Liver (tissue), 9 donors: ENCODE data around the gene RAI2. TPM values are rescaled to one million over a fixed set of nuclear protein-coding genes. Genes with fewer than 3 reads are reported as not detected.
A peak's percentile ranks its signal among the peaks of the same experiment; 100 is the strongest.
"Not testable (repeated sequence)": the region's sequence is repeated elsewhere in the genome, so short reads cannot be mapped to it uniquely, and the experiment has no call there.

ENCODE experiments used
- DNase-seq: peaks from one replicate; pipeline ENCODE4 v3.0.0-alpha.2; 2017; ENCODE audit warnings: low spot score
- H3K27ac ChIP-seq, 2 donors: one replicate each; pipeline ENCODE4 v1.7.0; 2013; ENCODE audit warnings: inconsistent platforms in 2 of 2, low read length in 2 of 2, control low read depth in 1 of 2, low read depth in 1 of 2, mild to moderate bottlenecking in 1 of 2
- H3K27me3 ChIP-seq, 4 donors: one replicate each; pipeline versions ENCODE4 v1.6.1 to v1.7.0; 2013; ENCODE audit warnings: low read length in 3 of 4, inconsistent platforms in 1 of 4, mild to moderate bottlenecking in 1 of 4, moderate library complexity in 1 of 4; ENCODE audit not compliant: control insufficient read depth in 4 of 4, insufficient read depth in 4 of 4
- H3K36me3 ChIP-seq, 4 donors: one replicate each; pipeline versions ENCODE4 v1.6.1 to v1.7.0; 2013; ENCODE audit warnings: low read length in 3 of 4, mild to moderate bottlenecking in 3 of 4, low read depth in 1 of 4, moderate library complexity in 1 of 4; ENCODE audit not compliant: control insufficient read depth in 4 of 4, insufficient read depth in 3 of 4
- H3K4me1 ChIP-seq, 4 donors: one replicate each; pipeline versions ENCODE4 v1.6.1 to v1.7.0; 2013; ENCODE audit warnings: low read length in 3 of 4, mild to moderate bottlenecking in 3 of 4, moderate library complexity in 1 of 4; ENCODE audit not compliant: control insufficient read depth in 4 of 4, insufficient read depth in 4 of 4
- H3K4me3 ChIP-seq, 3 donors: one replicate each; pipeline versions ENCODE4 v1.6.1 to v1.7.0; 2013; ENCODE audit warnings: low read length in 3 of 3, control low read depth in 1 of 3, low read depth in 1 of 3, mild to moderate bottlenecking in 1 of 3
- H3K9ac ChIP-seq, 2 donors: one replicate each; pipeline ENCODE4 v1.7.0; 2013; ENCODE audit warnings: low read length in 2 of 2, mild to moderate bottlenecking in 2 of 2, moderate library complexity in 2 of 2, control low read depth in 1 of 2, low read depth in 1 of 2
- H3K9me3 ChIP-seq, 4 donors: one replicate each; pipeline versions ENCODE4 v1.6.1 to v1.7.0; 2013; ENCODE audit warnings: low read length in 3 of 4; ENCODE audit not compliant: control insufficient read depth in 4 of 4
- ATF3 ChIP-seq: IDR thresholded peaks from 2 replicates; pipeline ENCODE4 v1.6.1; 2016; ENCODE audit warnings: antibody characterized with exemption
- CTCF ChIP-seq: fragments of 150-350 bp; IDR thresholded peaks from 2 replicates; pipeline ENCODE4 v1.5.1; 2017; ENCODE audit warnings: improper control_type of control experiment, low read depth, low read length; ENCODE audit not compliant: missing input control
- EGR1 ChIP-seq, 2 donors: IDR thresholded peaks; 2 replicates each; pipeline ENCODE4 v1.6.1; 2016 to 2018; ENCODE audit warnings: antibody characterized with exemption in 2 of 2, low read depth in 2 of 2
- FOXA1 ChIP-seq: IDR thresholded peaks from 2 replicates; pipeline ENCODE4 v1.6.1; 2016; ENCODE audit warnings: antibody characterized with exemption
- FOXA2 ChIP-seq: IDR thresholded peaks from 2 replicates; pipeline ENCODE4 v1.6.1; 2016; ENCODE audit warnings: antibody characterized with exemption
- GABPA ChIP-seq, 2 donors: IDR thresholded peaks in 1 of 2; conservative IDR thresholded peaks in 1 of 2; 2 replicates each; pipeline ENCODE4 v1.6.1; 2016; ENCODE audit warnings: antibody characterized with exemption in 2 of 2, mild to moderate bottlenecking in 1 of 2, moderate library complexity in 1 of 2
- HNF4G ChIP-seq: IDR thresholded peaks from 2 replicates; pipeline ENCODE4 v1.6.1; 2016; ENCODE audit warnings: antibody characterized with exemption
- JUND ChIP-seq, 2 donors: IDR thresholded peaks; 2 replicates each; pipeline ENCODE4 v1.6.1; 2016; ENCODE audit warnings: antibody characterized with exemption in 2 of 2
- MAX ChIP-seq: IDR thresholded peaks from 2 replicates; pipeline ENCODE4 v1.6.1; 2016; ENCODE audit warnings: antibody characterized with exemption
- NR2F2 ChIP-seq: IDR thresholded peaks from 2 replicates; pipeline ENCODE4 v1.6.1; 2016; ENCODE audit warnings: antibody characterized with exemption
- RAD21 ChIP-seq, 2 donors: IDR thresholded peaks; 2 replicates each; pipeline ENCODE4 v1.6.1; 2016; ENCODE audit warnings: antibody characterized with exemption in 2 of 2, mild to moderate bottlenecking in 2 of 2
- REST ChIP-seq: IDR thresholded peaks from 2 replicates; pipeline ENCODE4 v1.6.1; 2016; ENCODE audit warnings: antibody characterized with exemption, mild to moderate bottlenecking
- RXRA ChIP-seq, 2 donors: IDR thresholded peaks; 2 replicates each; pipeline ENCODE4 v1.6.1; 2017 to 2018; ENCODE audit warnings: antibody characterized with exemption in 2 of 2, mild to moderate bottlenecking in 1 of 2
- SP1 ChIP-seq: IDR thresholded peaks from 2 replicates; pipeline ENCODE4 v1.6.1; 2018; ENCODE audit warnings: antibody characterized with exemption, mild to moderate bottlenecking
- TAF1 ChIP-seq: conservative IDR thresholded peaks from 2 replicates; pipeline ENCODE4 v1.6.1; 2016; ENCODE audit warnings: antibody characterized with exemption, mild to moderate bottlenecking
- YY1 ChIP-seq: IDR thresholded peaks from 2 replicates; pipeline ENCODE4 v1.6.1; 2016; ENCODE audit warnings: antibody characterized with exemption, mild to moderate bottlenecking
- WGBS: extraction: QIAGEN DNeasy Blood & Tissue Kit; methylation state at CpG from one replicate; pipeline ENCODE4 v1.1.7; 2013; 5-methylcytosine and 5-hydroxymethylcytosine counted together
- polyA plus RNA-seq, 2 donors: library from polyadenylated mRNA; stranded (reverse) in 1 of 2; unstranded in 1 of 2; fragments of 200-250 nt in 1 of 2; fragments of >200 nt in 1 of 2; fragmentation: Nextera tagmentation in 1 of 2; extraction: Ambion mirVana in 1 of 2; gene quantifications; one replicate each; pipeline versions ENCODE4 v1.2.1 to v1.2.3, GENCODE V29; 2013 to 2015
- total RNA-seq, 2 donors: library from RNA; depleted of rRNA; stranded (reverse); fragments of >200 nt; gene quantifications; one replicate each; pipeline ENCODE4 v1.2.3, GENCODE V29; 2014
- donor health status: healthy.
- donor health status: healthy.
- donor health status: healthy.
- donor health status: healthy.
- donor health status: healthy.

RAI2 gene
- total and polyA plus RNA-seq, 4 donors: 0.14 to 1.8 (median 0.97) TPM

GRCh38 chrX:17786554-17787347 is 74.3 kb downstream of the RAI2 start:
- H3K9me3 ChIP-seq, H3K4me3 ChIP-seq, H3K9ac ChIP-seq, H3K27ac ChIP-seq, H3K27me3 ChIP-seq, DNase-seq, H3K4me1 ChIP-seq, H3K36me3 ChIP-seq: not testable (repeated sequence)
- TF ChIP-seq RXRA (IDR thresholded peaks at IDR 0.05): peak in 1 of 2 donors; percentile 8
- WGBS: 28% methylated on average over 25 of the region's 31 CpGs

DNA sequence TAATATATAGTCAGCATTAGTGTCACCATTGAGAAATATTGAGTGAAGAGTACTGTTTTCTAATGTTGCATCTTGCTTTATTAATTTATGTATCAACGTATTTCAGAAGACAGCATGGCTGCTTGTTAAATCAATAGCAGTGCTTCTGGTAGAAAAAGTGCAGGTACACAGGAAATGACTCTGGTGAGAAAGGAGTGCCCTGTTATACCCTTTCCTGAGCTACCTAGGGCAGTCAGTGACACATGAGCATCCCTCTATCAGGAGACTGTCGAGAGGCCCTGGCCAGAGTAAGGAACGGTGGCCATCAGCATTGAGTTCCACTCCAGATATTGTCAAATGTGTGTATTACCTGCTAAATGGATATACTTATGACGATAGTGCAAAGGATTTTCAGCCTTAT is 81.7 kb downstream of the RAI2 start:
- no peak overlapping the region for H3K27ac ChIP-seq
- DNase-seq: no peak
- no peaks in the 10 kb centered on the region for H3K36me3 ChIP-seq
- no peaks in the 10 kb centered on the region for H3K4me1 ChIP-seq
- no peak overlapping the region for H3K4me3 ChIP-seq
- H3K27me3 ChIP-seq: no peaks in the 10 kb centered on the region
- TF ChIP-seq HNF4G: no peak
- TF ChIP-seq FOXA1: no peak
- TF ChIP-seq NR2F2: no peak
- TF ChIP-seq SP1: no peak
- TF ChIP-seq FOXA2: no peak
- no peak for TF ChIP-seq MAX
- TF ChIP-seq TAF1: no peak
- TF ChIP-seq YY1: no peak
- TF ChIP-seq RXRA (IDR thresholded peaks at IDR 0.05): no peak
- no peak for TF ChIP-seq RAD21 (IDR thresholded peaks at IDR 0.05)
- no peak for TF ChIP-seq ATF3
- no peak for TF ChIP-seq JUND (IDR thresholded peaks at IDR 0.05)
- no peak for TF ChIP-seq EGR1 (IDR thresholded peaks at IDR 0.05; ENCODE audit: low read depth in 2 of 2)
- TF ChIP-seq REST: no peak
- TF ChIP-seq GABPA (IDR thresholded peaks at IDR 0.05 in 1 of 2, conservative IDR thresholded peaks at IDR 0.05 in 1 of 2): no peak
- no peak for TF ChIP-seq CTCF
- 91% methylated on average over 4 of the region's 4 CpGs for WGBS
- H3K9ac ChIP-seq: no peak overlapping the region
- peaks cover 0 to 7% (median 3%) of the 10 kb centered on the region in 4 donors for H3K9me3 ChIP-seq
